Measurements from ENCODE around the gene PRPF38A.

GRCh38 chr1:52424813-52425212, 20.4 kb downstream of the PRPF38A start:
- TF ChIP-seq CTCF (IDR thresholded peaks at IDR 0.05; ENCODE audit: insufficient read depth, low read depth, low read length), result no peak
- no peak for TF ChIP-seq EZH2 (IDR thresholded peaks at IDR 0.05; ENCODE audit: insufficient read depth, low read length)

Data from astrocyte (in vitro differentiated cells and primary cell).